NOMO-1 treated with DMSO at 0.1 percent for 48 hours (cell line): ENCODE measurements around the gene MYPOP.

Experiments
- DNase-seq: peaks from one replicate; lab custom pipeline; 2025; ENCODE audit not compliant: unreplicated experiment; lab: John Stamatoyannopoulos, UW

MYPOP gene, protein sequence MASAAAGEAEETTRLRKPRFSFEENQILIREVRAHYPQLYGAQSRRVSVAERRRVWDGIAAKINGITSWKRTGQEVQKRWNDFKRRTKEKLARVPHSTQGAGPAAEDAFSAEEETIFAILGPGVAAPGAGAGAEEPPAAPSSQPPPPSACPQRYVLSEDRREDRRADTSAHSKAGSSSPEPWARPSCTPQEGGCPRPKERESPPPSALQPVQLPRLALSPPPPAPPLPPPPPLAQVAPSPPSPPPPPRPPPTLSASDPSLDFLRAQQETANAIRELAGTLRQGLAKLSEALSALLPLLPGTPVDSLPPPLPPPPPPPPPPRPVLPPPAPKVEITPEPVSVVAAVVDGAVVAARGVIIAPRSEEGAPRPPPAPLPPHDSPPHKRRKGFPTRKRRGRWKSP

GRCh38 chr19:45901912-45902650 is at the start of gene MYPOP:
TSS of gene MYPOP (minus strand) at chr19:45902613. CDS start at chr19:45901773, 840 bp downstream.
- DNase-seq = no peak

DNA sequence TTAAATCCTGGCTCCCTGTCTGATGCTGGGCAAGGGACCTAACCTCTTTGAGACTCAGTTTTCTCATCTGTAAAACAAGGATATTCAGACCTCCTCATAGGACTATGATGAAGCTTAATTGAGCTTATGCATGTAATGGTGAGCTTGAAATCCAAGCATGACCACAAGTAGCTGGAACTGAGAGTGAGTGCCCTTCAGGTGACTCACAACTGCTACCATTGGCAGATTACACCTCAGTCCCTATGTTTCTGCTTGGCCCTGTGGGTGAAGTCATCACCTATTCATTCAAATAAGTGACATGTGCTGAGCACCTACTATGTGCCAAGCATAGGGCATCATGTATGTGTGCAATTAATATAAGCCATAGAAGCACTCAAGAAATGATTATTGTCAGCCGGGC is 45.5 kb upstream of the MYPOP start:
- no peak for DNase-seq

DNA sequence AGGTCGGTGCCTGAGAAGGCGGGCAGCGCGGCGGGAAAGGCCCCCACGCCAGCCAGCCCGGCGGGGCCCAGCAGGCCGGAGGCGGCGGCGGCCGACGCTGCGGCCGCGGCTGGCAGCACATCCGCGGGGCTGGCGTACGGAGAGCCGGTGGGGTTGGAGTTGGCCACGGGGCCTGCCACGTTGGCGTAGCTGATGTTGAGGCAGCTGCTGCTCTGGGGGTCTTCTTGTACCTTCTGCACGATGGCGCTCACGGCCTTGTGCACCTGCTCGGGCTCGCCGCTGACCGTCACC is 38.0 kb upstream of the MYPOP start:
- no peak for DNase-seq

- DNase-seq = no peak
Observed at GRCh38 chr19:45939792-45940514, 37.5 kb upstream of the MYPOP start.

GRCh38 chr19:45938733-45939319 is 36.4 kb upstream of the MYPOP start:
- DNase-seq = no peak

- DNase-seq = no peak
Observed at GRCh38 chr19:45935267-45935666, 32.9 kb upstream of the MYPOP start.

GRCh38 chr19:45934551-45935230 is 32.3 kb upstream of the MYPOP start:
- no peak for DNase-seq

GRCh38 chr19:45933759-45934158 is 31.3 kb upstream of the MYPOP start:
- DNase-seq = no peak

- no peak for DNase-seq
Observed at GRCh38 chr19:45931055-45931454, 28.6 kb upstream of the MYPOP start.

- no peak for DNase-seq
Observed at GRCh38 chr19:45929247-45929646, 26.8 kb upstream of the MYPOP start.

- peak; percentile 82 for DNase-seq
Observed at GRCh38 chr19:45927565-45928261, 25.3 kb upstream of the MYPOP start.

DNA sequence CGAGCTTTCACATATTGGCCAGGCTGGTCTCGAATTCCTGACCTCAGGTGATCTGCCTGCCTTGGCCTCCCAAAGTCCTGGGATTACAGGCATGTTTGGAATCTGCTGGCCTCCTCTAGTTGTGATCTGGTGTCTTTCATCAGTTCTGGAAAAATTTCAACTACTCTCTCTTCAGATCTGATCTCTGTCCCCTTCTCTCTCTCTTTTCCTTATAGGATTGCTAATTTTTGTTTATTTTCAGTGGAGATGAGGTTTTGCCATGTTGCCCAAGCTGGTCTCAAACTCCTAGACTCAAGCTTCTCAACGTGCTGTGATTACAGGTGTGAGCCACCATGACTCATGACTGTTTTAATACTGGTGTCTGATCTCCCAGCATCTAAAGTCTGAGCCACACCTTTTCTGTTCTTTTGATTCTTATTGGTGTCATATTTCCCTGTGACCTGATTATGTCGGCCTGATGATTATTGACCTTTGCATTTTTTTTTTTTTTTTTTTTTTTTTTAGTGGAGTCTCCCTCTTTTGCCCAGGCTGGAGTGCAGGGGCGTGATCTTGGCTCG is 22.6 kb upstream of the MYPOP start:
- DNase-seq = no peak

DNA sequence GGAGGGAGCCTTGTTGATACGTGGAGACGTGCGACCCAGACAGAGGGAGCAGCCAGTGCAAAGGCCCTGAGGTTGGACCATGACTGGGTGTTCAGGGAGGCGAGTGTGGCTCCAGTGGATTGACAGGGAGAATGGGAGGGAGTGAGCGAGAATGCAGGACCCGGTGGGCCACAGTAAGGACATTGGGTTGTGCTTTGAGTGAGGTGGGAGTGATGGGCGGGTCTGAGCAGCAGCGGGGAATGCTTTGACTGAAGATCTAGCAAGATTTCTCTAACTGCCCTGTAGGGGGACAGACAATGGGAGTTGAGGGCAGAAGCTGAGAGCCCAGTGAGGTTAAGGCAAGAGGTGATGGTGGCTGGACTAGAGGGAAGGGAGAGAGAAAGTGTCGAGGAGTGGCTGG is 19.9 kb upstream of the MYPOP start:
- no peak for DNase-seq

DNA sequence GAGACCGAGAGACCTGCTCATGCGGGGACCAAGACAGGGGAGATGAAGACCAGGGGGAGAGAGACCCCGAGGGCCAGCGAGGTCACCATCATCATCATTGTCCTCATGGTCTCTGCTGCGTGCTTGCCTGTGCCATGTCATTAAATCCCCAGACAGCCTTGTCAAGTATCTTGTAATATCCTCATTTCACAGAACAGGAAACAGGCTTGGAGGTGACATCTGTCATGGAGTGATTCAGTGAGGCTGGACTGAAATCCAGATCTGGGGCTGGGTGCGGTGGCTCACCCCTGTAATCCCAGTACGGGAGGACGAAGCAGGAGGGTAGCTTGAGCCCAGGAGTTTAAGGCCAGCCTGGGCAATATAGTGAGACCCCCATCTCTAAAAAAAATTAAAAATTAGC is 18.0 kb upstream of the MYPOP start:
- DNase-seq = peak; percentile 41

- no peak for DNase-seq
Observed at GRCh38 chr19:45919678-45920077, 17.3 kb upstream of the MYPOP start.

DNA sequence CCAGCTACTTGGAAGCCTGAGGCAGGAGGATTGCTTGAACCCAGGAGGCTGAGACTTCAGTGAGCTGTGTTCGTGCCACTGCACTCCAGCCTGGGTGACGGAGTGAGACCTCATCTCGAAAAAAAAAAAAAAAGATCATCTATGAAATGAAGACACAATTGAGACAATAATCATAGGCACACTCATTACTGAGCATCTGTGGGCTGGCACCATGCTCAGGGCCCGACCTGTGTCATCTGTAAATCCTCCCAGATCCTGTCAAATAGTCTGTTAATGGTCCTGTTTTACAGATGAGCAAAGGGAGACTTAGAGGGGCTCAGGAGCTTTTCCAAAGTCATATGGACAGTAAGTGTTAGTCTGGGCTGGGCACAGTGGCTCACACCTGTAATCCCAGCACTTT is 16.3 kb upstream of the MYPOP start:
- DNase-seq = no peak

- no peak for DNase-seq
Observed at GRCh38 chr19:45917421-45918091, 15.1 kb upstream of the MYPOP start.

DNA sequence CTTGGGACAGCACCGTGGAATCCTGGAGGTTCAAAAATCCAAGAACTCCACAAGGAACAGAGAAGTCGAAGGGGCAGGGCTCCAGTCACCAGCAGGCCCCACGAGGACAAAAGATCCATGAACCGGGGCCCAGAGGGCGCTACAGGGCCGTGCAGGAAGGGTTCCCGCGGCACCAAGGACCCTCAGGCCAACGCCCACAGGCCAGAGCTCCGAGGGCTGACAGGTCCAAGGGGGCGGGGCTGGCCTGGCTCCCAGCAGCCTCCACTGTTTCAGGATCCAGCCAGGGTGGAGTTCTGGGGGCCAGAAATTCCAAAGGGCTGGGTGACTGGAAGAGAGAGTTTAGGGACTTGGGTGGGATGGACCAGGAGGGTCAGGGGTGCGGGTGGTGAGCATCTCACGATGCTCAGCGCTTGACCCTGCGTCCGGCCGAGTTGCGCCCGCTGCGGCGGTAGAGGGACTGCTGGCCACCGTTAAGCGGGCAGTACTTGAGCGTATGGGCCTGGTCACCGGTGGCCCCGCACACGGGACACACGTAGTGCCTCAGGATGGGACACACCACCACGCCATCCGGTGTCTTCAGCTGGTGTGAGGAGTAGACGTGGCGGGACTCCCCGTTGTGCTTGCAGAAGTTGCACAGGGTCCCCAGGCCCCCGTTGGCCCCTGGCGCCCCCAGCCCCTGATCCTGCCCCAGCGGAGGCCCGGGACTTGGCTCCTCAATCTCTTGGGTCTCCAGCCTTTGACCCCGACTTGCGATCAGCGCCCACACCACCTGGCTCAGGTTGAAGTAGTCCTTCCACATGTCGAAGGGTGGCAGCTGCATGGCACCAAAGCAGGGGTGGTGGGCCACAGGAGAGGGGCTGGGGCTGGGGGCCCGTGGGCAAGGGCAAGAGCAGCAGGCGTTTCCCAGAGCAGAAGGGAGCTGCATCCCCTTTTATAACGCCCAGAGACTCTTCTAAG is 11.7 kb upstream of the MYPOP start, which contains the start of gene NANOS2:
NANOS2 (minus strand) TSS at position 905 of the 957 bp plus-strand sequence; CDS start at position 820, 85 bp downstream.
- no peak for DNase-seq
